WERI-Rb-1 (cell line): ENCODE data around the gene GPR183.

Experiments used
- DNase-seq: peaks from one replicate; pipeline ENCODE4 v3.0.0-alpha.2; 2020
- H3K27ac ChIP-seq: fragments of 250-450 bp; sonication (Bioruptor Pico); 2 replicates; pipeline ENCODE4 v1.5.1; 2020; ENCODE audit warnings: mild to moderate bottlenecking, moderate library complexity
- H3K27me3 ChIP-seq: fragments of 250-450 bp; sonication (Bioruptor Pico); 2 replicates; pipeline ENCODE4 v1.5.1; 2021; ENCODE audit warnings: mild to moderate bottlenecking, low read depth, moderate library complexity; ENCODE audit not compliant: insufficient read depth, severe bottlenecking
- H3K36me3 ChIP-seq: fragments of 250-450 bp; sonication (Bioruptor Pico); 2 replicates; pipeline ENCODE4 v1.5.1; 2020; ENCODE audit warnings: mild to moderate bottlenecking, moderate library complexity
- H3K4me3 ChIP-seq: 2 replicates; pipeline ENCODE4 v1.5.1; 2011; ENCODE audit warnings: low read depth, mild to moderate bottlenecking, control low read depth, low read length
- H3K9me3 ChIP-seq: fragments of 250-450 bp; sonication (Bioruptor Pico); 2 replicates; pipeline ENCODE4 v1.5.1; 2021; ENCODE audit warnings: mild to moderate bottlenecking, moderate library complexity; ENCODE audit not compliant: severe bottlenecking
- CTCF ChIP-seq: IDR thresholded peaks from 2 replicates; pipeline ENCODE4 v1.5.1; 2011; ENCODE audit warnings: low read depth, mild to moderate bottlenecking, control low read depth, inconsistent platforms, low read length

GPR183 gene

GRCh38 chr13:99294958-99295357 is 12.2 kb downstream of the GPR183 start:
- TF ChIP-seq CTCF, result no peak
- Histone ChIP-seq H3K36me3 (no peaks in the 10 kb centered on the region), H3K4me3 (no peak overlapping the region), H3K9me3 (no peaks in the 10 kb centered on the region), H3K27me3 (no peaks in the 10 kb centered on the region), H3K27ac (no peak overlapping the region)
- no peak for DNase-seq

GRCh38 chr13:99294198-99294597 is 13.0 kb downstream of the GPR183 start:
- H3K27ac ChIP-seq, result no peak overlapping the region
- no peaks in the 10 kb centered on the region for H3K36me3 ChIP-seq

GRCh38 chr13:99293178-99293577 is 14.0 kb downstream of the GPR183 start:
- no peaks in the 10 kb centered on the region for H3K9me3 ChIP-seq
- H3K36me3 ChIP-seq, result no peaks in the 10 kb centered on the region
- TF ChIP-seq CTCF, result no peak
- no peak overlapping the region for H3K27ac ChIP-seq
- H3K4me3 ChIP-seq, result no peak overlapping the region
- no peaks in the 10 kb centered on the region for H3K27me3 ChIP-seq
- no peak for DNase-seq

More at GRCh38 chr13:99294198-99294597, 13.0 kb downstream of the GPR183 start:
- Histone ChIP-seq H3K9me3 (no peaks in the 10 kb centered on the region), H3K4me3 (no peak overlapping the region), H3K27me3 (no peaks in the 10 kb centered on the region)
- no peak for DNase-seq
- no peak for TF ChIP-seq CTCF

GRCh38 chr13:99290894-99291293 is 16.3 kb downstream of the GPR183 start:
- H3K4me3 ChIP-seq, result no peak overlapping the region
- H3K36me3 ChIP-seq, result peaks cover 2% of the 10 kb centered on the region
- no peak overlapping the region for H3K27ac ChIP-seq
- H3K9me3 ChIP-seq, result no peaks in the 10 kb centered on the region
- H3K27me3 ChIP-seq, result no peaks in the 10 kb centered on the region
- DNase-seq, result no peak
- no peak for TF ChIP-seq CTCF

- DNase-seq, result no peak
- H3K27ac ChIP-seq, result no peak overlapping the region
- no peaks in the 10 kb centered on the region for H3K9me3 ChIP-seq
- H3K4me3 ChIP-seq, result no peak overlapping the region
- no peaks in the 10 kb centered on the region for H3K27me3 ChIP-seq
- H3K36me3 ChIP-seq, result peaks cover 4% of the 10 kb centered on the region
- no peak for TF ChIP-seq CTCF
These were observed 17.4 kb downstream of the GPR183 start for GRCh38 chr13:99289674-99290337.

GRCh38 chr13:99289271-99289670 is 17.9 kb downstream of the GPR183 start:
- Histone ChIP-seq H3K9me3 (no peaks in the 10 kb centered on the region), H3K27me3 (no peaks in the 10 kb centered on the region), H3K27ac (no peak overlapping the region), H3K36me3 (peaks cover 4% of the 10 kb centered on the region), H3K4me3 (no peak overlapping the region)
- no peak for DNase-seq
- no peak for TF ChIP-seq CTCF
